Testis (tissue), 2 donors: Measurements from ENCODE around the gene THAP11.

Experiments
- POLR2A ChIP-seq: fragments of 450-650 bp; IDR thresholded peaks from one replicate; pipeline ENCODE4 v1.6.1; 2017; ENCODE audit warnings: antibody characterized with exemption, mild to moderate bottlenecking, moderate library complexity
- TF ChIP-seq, protein P1 (sequence below), 3 experiments: fragments of 450-650 bp in 2 of 3; fragments of 200-600 bp in 1 of 3; sonication (generic) in 1 of 3; IDR thresholded peaks; one replicate each; pipeline ENCODE4 v1.5.1; 2016 to 2019; ENCODE audit warnings: antibody characterized with exemption in 3 of 3, mild to moderate bottlenecking in 2 of 3, moderate library complexity in 1 of 3

DNA sequence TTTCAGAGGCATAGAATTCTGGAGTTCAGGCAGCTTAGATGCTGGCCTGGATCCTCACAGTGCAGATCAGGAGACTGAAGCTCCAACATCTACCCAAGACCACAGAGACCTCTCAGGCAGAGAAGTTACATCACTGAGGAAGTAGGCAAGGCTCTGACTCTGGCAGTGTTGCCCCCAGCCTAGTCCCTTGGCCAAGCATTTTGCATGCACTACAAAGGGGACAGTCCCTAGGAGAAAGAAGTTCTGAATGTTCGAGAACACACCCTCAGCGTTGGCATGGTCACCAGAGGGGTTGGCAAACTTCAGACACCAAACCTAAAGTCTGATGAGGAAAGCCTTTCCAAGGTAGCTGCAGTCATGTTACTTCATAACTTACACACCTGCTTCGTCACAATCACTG is 38.2 kb upstream of the THAP11 start:
- TF ChIP-seq, protein P1, sequence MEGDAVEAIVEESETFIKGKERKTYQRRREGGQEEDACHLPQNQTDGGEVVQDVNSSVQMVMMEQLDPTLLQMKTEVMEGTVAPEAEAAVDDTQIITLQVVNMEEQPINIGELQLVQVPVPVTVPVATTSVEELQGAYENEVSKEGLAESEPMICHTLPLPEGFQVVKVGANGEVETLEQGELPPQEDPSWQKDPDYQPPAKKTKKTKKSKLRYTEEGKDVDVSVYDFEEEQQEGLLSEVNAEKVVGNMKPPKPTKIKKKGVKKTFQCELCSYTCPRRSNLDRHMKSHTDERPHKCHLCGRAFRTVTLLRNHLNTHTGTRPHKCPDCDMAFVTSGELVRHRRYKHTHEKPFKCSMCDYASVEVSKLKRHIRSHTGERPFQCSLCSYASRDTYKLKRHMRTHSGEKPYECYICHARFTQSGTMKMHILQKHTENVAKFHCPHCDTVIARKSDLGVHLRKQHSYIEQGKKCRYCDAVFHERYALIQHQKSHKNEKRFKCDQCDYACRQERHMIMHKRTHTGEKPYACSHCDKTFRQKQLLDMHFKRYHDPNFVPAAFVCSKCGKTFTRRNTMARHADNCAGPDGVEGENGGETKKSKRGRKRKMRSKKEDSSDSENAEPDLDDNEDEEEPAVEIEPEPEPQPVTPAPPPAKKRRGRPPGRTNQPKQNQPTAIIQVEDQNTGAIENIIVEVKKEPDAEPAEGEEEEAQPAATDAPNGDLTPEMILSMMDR (IDR thresholded peaks at IDR 0.05), result no peak
- TF ChIP-seq POLR2A, result no peak
